A549 (cell line): ENCODE results near the gene UBE2K.

ENCODE experiments used
- CBX2 ChIP-seq: fragments of 200-600 bp; sonication (generic); IDR thresholded peaks from 2 replicates; pipeline ENCODE4 v1.6.1; 2016; ENCODE audit warnings: low read depth, mild to moderate bottlenecking, borderline replicate concordance
- CHD2 ChIP-seq: fragments of 150-350 bp; IDR thresholded peaks from 2 replicates; pipeline ENCODE4 v1.6.1; 2014; ENCODE audit warnings: low read length; ENCODE audit not compliant: partially characterized antibody
- HMGXB4 ChIP-seq: fragments of 250-450 bp; sonication (Bioruptor Pico); IDR thresholded peaks from 2 replicates; pipeline ENCODE4 v1.5.0; 2021; ENCODE audit warnings: mild to moderate bottlenecking, moderate library complexity, borderline replicate concordance
- JUN ChIP-seq, 2 experiments: fragments of >200 bp; sonication (Bioruptor Twin); formaldehyde crosslinking; IDR thresholded peaks; 2 replicates in 1 of 2; 3 replicates in 1 of 2; pipeline ENCODE4 v1.6.1; 2016 to 2017
- PHF8 ChIP-seq: fragments of 200-600 bp; sonication (generic); IDR thresholded peaks from 2 replicates; pipeline ENCODE4 v1.6.1; 2016; ENCODE audit warnings: low read depth, mild to moderate bottlenecking, antibody characterized with exemption, moderate library complexity, borderline replicate concordance
- POLR2A ChIP-seq: IDR thresholded peaks from 2 replicates; pipeline ENCODE4 v1.6.1; 2012; ENCODE audit warnings: mild to moderate bottlenecking, low read length
- POLR2AphosphoS2 ChIP-seq: conservative IDR thresholded peaks from 2 replicates; pipeline ENCODE4 v1.6.1; 2012; ENCODE audit warnings: low read length, improper control_type of control experiment, inconsistent platforms
- RAD21 ChIP-seq, 2 experiments: fragments of >200 bp in 1 of 2; sonication (Bioruptor Twin) in 1 of 2; formaldehyde crosslinking in 1 of 2; IDR thresholded peaks in 1 of 2; conservative IDR thresholded peaks in 1 of 2; 2 replicates in 1 of 2; 3 replicates in 1 of 2; pipeline ENCODE4 v1.6.1; 2012 to 2018; ENCODE audit warnings: inconsistent platforms in 1 of 2
- TF ChIP-seq, protein P1 (sequence below): fragments of >200 bp; sonication (Bioruptor Twin); formaldehyde crosslinking; IDR thresholded peaks from 3 replicates; pipeline ENCODE4 v1.5.1; 2016

DNA sequence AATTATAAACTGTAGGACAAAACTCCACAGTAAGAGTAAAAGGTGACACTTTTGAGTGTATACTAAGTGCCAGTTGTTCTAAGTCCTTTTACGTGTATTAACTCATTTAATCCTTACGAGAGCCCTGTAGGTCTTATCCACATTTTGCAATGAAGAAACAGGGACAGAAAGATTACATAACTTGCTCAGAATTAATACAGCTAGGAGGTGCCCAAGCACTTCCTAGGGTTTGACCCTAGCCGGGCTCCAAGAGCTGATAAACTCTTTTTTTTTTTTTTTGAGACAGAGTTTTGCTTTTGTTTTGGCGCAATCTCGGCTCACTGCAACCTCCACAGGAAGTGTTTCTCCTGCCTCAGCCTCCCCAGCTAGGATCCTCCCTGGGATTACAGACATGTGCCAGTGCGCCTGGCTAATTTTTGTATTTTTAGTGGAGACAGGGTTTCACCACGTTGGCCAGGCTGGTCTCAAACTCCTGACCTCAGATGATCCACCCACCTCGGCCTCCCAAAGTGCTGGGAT, 110.4 kb downstream of the UBE2K start:
- TF ChIP-seq, protein P1, sequence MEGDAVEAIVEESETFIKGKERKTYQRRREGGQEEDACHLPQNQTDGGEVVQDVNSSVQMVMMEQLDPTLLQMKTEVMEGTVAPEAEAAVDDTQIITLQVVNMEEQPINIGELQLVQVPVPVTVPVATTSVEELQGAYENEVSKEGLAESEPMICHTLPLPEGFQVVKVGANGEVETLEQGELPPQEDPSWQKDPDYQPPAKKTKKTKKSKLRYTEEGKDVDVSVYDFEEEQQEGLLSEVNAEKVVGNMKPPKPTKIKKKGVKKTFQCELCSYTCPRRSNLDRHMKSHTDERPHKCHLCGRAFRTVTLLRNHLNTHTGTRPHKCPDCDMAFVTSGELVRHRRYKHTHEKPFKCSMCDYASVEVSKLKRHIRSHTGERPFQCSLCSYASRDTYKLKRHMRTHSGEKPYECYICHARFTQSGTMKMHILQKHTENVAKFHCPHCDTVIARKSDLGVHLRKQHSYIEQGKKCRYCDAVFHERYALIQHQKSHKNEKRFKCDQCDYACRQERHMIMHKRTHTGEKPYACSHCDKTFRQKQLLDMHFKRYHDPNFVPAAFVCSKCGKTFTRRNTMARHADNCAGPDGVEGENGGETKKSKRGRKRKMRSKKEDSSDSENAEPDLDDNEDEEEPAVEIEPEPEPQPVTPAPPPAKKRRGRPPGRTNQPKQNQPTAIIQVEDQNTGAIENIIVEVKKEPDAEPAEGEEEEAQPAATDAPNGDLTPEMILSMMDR = no peak
- TF ChIP-seq POLR2A (no peak), RAD21 (conservative IDR thresholded peaks at IDR 0.05 in 1 of 2, IDR thresholded peaks at IDR 0.05 in 1 of 2) (peak; percentile 12 to 21; a peak in 1 of 5 replicates), CHD2 (no peak), HMGXB4 (CRISPR knock-in tag) (no peak), POLR2AphosphoS2 (no peak), CBX2 (no peak), JUN (IDR thresholded peaks at IDR 0.05) (no peak), PHF8 (no peak)
